Measurements from ENCODE around the gene ZNF865. TPM values are rescaled to one million over a fixed set of nuclear protein-coding genes. Genes with fewer than 3 reads are reported as not detected.

Gene ZNF865
- total and polyA plus RNA-seq, 2 donors (not counting 1 experiment from before 2014, with no cell fraction given), result 1.2 TPM

GRCh38 chr19:55606471-55606787 lies 982 bp downstream of the ZNF865 start:
- TF ChIP-seq EZH2 (IDR thresholded peaks at IDR 0.05; ENCODE audit: low read length, missing control alignments), result no peak
- TF ChIP-seq CTCF (conservative IDR thresholded peaks at IDR 0.05 in 1 of 2, IDR thresholded peaks at IDR 0.05 in 1 of 2; ENCODE audit: low read depth in 1 of 2, low read length in 2 of 2), result no peak
- no peaks in the 10 kb centered on the region for H3K27me3 ChIP-seq (ENCODE audit: control insufficient read depth, insufficient read depth, low read length)
- peak overlapping the region; percentile 100 for H3K4me2 ChIP-seq (ENCODE audit: extremely low read depth, insufficient read depth, low read length)
- H3K79me2 ChIP-seq (ENCODE audit: control insufficient read depth, insufficient read depth, low read length), result peaks cover 31% of the 10 kb centered on the region
- H3K36me3 ChIP-seq (ENCODE audit: control insufficient read depth, insufficient read depth, low read length), result peaks cover 2% of the 10 kb centered on the region
- peak overlapping the region; percentile 93 for H3K27ac ChIP-seq (ENCODE audit: insufficient read depth, low read length)
- no peaks in the 10 kb centered on the region for H3K9me3 ChIP-seq (ENCODE audit: control insufficient read depth, insufficient read depth, low read depth, low read length)
- peak overlapping the region; percentile 90 to 95 (median 93) for H3K4me3 ChIP-seq (replicated peaks in 1 of 4; ENCODE audit: control extremely low read depth in 1 of 4, insufficient read depth in 1 of 4, low read depth in 3 of 4, low read length in 4 of 4)
- no peaks in the 10 kb centered on the region for H4K20me1 ChIP-seq (ENCODE audit: control insufficient read depth, extremely low read depth, insufficient read depth, low read length)
- H3K9ac ChIP-seq (ENCODE audit: insufficient read depth, low read length), result peak overlapping the region; percentile 89
- DNase-seq (ENCODE audit: low read depth in 2 of 2), result no peak
- H2AFZ ChIP-seq (ENCODE audit: low read length), result no peak overlapping the region
- peaks cover 6% of the 10 kb centered on the region for H3K4me1 ChIP-seq (ENCODE audit: control insufficient read depth, extremely low read depth, insufficient read depth, low read length)

- Histone ChIP-seq H3K4me1 (ENCODE audit: control insufficient read depth, extremely low read depth, insufficient read depth, low read length) (peaks cover 6% of the 10 kb centered on the region), H3K79me2 (ENCODE audit: control insufficient read depth, insufficient read depth, low read length) (peaks cover 31% of the 10 kb centered on the region), H3K27me3 (ENCODE audit: control insufficient read depth, insufficient read depth, low read length) (no peaks in the 10 kb centered on the region), H3K9ac (ENCODE audit: insufficient read depth, low read length) (no peak overlapping the region), H4K20me1 (ENCODE audit: control insufficient read depth, extremely low read depth, insufficient read depth, low read length) (no peaks in the 10 kb centered on the region), H3K27ac (ENCODE audit: insufficient read depth, low read length) (peak overlapping the region; percentile 93), H3K4me2 (ENCODE audit: extremely low read depth, insufficient read depth, low read length) (peak overlapping the region; percentile 100), H3K36me3 (ENCODE audit: control insufficient read depth, insufficient read depth, low read length) (peaks cover 2% of the 10 kb centered on the region), H3K4me3 (replicated peaks in 1 of 4; ENCODE audit: control extremely low read depth in 1 of 4, insufficient read depth in 1 of 4, low read depth in 3 of 4, low read length in 4 of 4) (peak overlapping the region; percentile 90 to 95 (median 93)), H3K9me3 (ENCODE audit: control insufficient read depth, insufficient read depth, low read depth, low read length) (no peaks in the 10 kb centered on the region), H2AFZ (ENCODE audit: low read length) (no peak overlapping the region)
- no peak for DNase-seq (ENCODE audit: low read depth in 2 of 2)
- TF ChIP-seq EZH2 (IDR thresholded peaks at IDR 0.05; ENCODE audit: low read length, missing control alignments) (no peak), CTCF (conservative IDR thresholded peaks at IDR 0.05 in 1 of 2, IDR thresholded peaks at IDR 0.05 in 1 of 2; ENCODE audit: low read depth in 1 of 2, low read length in 2 of 2) (no peak)
Observed at GRCh38 chr19:55606817-55607216, 1.4 kb downstream of the ZNF865 start.

GRCh38 chr19:55609326-55609725 lies 3.9 kb downstream of the ZNF865 start:
- peaks cover 34% of the 10 kb centered on the region for H3K79me2 ChIP-seq (ENCODE audit: control insufficient read depth, insufficient read depth, low read length)
- peaks cover 6% of the 10 kb centered on the region for H3K4me1 ChIP-seq (ENCODE audit: control insufficient read depth, extremely low read depth, insufficient read depth, low read length)
- no peak for DNase-seq (ENCODE audit: low read depth in 2 of 2)

More at GRCh38 chr19:55609326-55609725, 3.9 kb downstream of the ZNF865 start:
- Histone ChIP-seq H4K20me1 (ENCODE audit: control insufficient read depth, extremely low read depth, insufficient read depth, low read length) (no peaks in the 10 kb centered on the region), H2AFZ (ENCODE audit: low read length) (no peak overlapping the region), H3K36me3 (ENCODE audit: control insufficient read depth, insufficient read depth, low read length) (peaks cover 5% of the 10 kb centered on the region), H3K27me3 (ENCODE audit: control insufficient read depth, insufficient read depth, low read length) (no peaks in the 10 kb centered on the region), H3K27ac (ENCODE audit: insufficient read depth, low read length) (no peak overlapping the region), H3K4me2 (ENCODE audit: extremely low read depth, insufficient read depth, low read length) (no peak overlapping the region), H3K4me3 (replicated peaks in 1 of 4; ENCODE audit: control extremely low read depth in 1 of 4, insufficient read depth in 1 of 4, low read depth in 3 of 4, low read length in 4 of 4) (no peak overlapping the region), H3K9ac (ENCODE audit: insufficient read depth, low read length) (no peak overlapping the region), H3K9me3 (ENCODE audit: control insufficient read depth, insufficient read depth, low read depth, low read length) (no peaks in the 10 kb centered on the region)
- TF ChIP-seq CTCF (conservative IDR thresholded peaks at IDR 0.05 in 1 of 2, IDR thresholded peaks at IDR 0.05 in 1 of 2; ENCODE audit: low read depth in 1 of 2, low read length in 2 of 2) (no peak), EZH2 (IDR thresholded peaks at IDR 0.05; ENCODE audit: low read length, missing control alignments) (no peak)

Data from fibroblast of lung (primary cell).